Measurements from ENCODE around the gene TACO1.

The TACO1 gene

DNA sequence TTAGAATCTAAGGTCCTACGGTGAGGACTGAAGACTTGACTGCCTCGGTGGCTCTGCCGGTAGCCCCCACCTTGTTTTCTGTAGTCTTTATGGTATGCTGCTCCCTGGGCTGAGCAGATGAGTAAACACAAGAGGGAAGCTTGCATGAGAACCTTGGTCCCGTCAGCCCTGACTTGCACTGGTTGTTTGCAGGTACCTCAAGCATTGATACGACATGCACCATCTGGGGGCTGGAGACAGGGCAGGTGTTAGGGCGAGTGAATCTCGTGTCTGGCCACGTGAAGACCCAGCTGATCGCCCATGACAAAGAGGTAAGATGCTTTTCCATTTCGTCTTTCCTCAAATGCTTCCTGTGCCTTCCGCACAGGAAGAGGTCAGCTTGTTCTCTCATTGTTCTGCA lies 21.1 kb upstream of the TACO1 start:
- DNase-seq (ENCODE audit: low read depth) = no peak
- no peak for TF ChIP-seq CTCF (conservative IDR thresholded peaks at IDR 0.05; ENCODE audit: low read length)
- H3K4me3 ChIP-seq (ENCODE audit: low read length) = no peak overlapping the region

DNA sequence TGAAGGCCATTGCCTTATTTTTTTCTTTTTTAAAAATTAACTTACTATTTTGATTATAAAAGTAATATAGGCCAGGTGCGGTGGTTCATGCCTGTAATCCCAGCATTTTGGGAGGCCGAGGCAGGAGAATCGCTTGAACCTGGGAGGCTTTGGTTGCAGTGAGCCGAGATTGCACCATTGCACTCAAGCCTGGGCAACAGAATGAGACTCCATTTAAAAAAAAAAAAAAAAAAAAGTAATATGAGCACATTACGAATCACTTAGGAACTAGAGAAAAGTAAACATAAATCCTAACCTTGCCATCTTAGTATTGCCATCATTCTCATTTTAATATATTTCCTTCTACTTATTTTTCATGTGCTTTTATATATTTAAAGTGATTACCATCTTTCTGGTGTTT lies 12.9 kb upstream of the TACO1 start:
- DNase-seq (ENCODE audit: low read depth) = no peak
- TF ChIP-seq CTCF (conservative IDR thresholded peaks at IDR 0.05; ENCODE audit: low read length) = no peak
- H3K4me3 ChIP-seq (ENCODE audit: low read length) = no peak overlapping the region

DNA sequence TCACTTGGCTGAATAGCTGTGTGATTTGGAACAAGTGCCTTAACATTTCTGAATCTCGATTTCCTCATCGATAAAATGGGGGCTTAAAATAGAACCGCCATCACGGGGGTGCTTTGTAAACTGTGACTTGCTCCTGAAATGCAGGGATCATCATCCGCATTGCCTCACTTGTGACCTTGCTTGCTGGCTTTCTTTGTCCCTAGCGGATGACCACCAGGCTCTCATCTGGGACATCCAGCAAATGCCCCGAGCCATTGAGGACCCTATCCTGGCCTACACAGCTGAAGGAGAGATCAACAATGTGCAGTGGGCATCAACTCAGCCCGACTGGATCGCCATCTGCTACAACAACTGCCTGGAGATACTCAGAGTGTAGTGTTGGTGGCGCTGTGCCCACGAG lies 11.9 kb upstream of the TACO1 start:
- no peak for DNase-seq (ENCODE audit: low read depth)
- no peak for TF ChIP-seq CTCF (conservative IDR thresholded peaks at IDR 0.05; ENCODE audit: low read length)
- H3K4me3 ChIP-seq (ENCODE audit: low read length) = no peak overlapping the region

- no peak for DNase-seq (ENCODE audit: low read depth)
- no peak overlapping the region for H3K4me3 ChIP-seq (ENCODE audit: low read length)
- no peak for TF ChIP-seq CTCF (conservative IDR thresholded peaks at IDR 0.05; ENCODE audit: low read length)
Measured at GRCh38 chr17:63589646-63590045, 11.0 kb upstream of the TACO1 start.

GRCh38 chr17:63592797-63593196 lies 7.9 kb upstream of the TACO1 start:
- no peak for TF ChIP-seq CTCF (conservative IDR thresholded peaks at IDR 0.05; ENCODE audit: low read length)
- DNase-seq (ENCODE audit: low read depth) = no peak
- no peak overlapping the region for H3K4me3 ChIP-seq (ENCODE audit: low read length)

DNA sequence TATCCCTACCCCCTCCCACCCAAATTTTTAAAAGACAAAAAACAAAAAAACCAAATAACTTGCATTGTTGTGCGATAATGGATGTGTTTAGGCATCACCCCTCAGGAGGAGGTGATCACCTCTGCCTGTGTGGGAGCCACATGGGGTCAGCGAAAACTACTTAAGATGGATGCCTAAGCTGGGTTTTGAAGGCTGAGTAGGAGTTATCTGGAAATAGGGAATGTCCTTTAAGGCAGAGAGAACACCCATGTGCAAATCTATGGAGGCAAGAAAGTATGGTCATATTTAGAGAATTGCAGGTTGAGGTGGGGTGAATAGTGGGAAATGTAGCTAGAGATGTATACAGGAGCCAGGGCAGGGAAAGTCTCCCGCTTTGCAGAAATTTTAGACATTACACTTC lies 5.6 kb upstream of the TACO1 start:
- TF ChIP-seq CTCF (conservative IDR thresholded peaks at IDR 0.05; ENCODE audit: low read length) = no peak
- no peak for DNase-seq (ENCODE audit: low read depth)
- no peak overlapping the region for H3K4me3 ChIP-seq (ENCODE audit: low read length)

DNA sequence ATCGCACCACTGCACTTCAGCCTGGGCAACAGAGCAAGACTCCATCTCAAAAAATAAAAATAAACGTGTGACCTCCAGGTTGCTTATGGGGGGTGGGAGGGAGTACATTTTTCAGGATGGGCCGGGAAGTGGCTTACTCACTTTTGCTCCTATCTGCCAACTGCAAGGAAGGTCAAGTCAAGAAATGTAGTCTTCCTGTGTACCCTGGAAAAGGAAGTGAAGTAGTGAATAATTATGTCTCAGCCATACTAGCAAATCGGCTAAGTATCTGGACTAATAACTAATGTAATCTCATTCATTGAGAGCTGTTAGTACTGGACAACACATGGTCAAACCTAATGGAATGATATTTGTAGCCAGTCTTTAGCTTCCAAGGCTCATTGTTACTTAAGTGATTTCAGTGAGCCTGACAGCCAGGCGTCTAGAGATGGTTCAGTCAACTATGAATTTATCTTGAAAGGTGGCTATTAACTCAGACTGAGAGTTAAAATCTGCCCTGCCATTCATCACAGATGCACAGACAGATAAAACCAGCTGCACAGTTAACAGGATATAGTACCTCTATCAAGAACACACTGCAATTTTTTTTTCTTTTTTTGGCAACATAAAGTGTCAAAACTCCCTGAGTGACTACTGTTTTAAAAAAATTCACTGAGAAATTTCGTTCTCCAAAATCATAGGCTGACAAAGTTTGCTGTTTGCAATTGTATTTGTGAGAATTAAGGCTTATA lies 3.7 kb upstream of the TACO1 start:
- H3K4me3 ChIP-seq (ENCODE audit: low read length) = no peak overlapping the region
- no peak for TF ChIP-seq CTCF (conservative IDR thresholded peaks at IDR 0.05; ENCODE audit: low read length)
- no peak for DNase-seq (ENCODE audit: low read depth)

Measured in AG10803 (cell line).